Activated CD8-positive, alpha-beta memory T cell treated with anti-CD3 and anti-CD28 coated beads for 48 hours (primary cell): ENCODE results near the gene SMTN.
"Not testable (repeated sequence)": the region's sequence is repeated elsewhere in the genome, so short reads cannot be mapped to it uniquely, and the experiment has no call there.

Experiments used
- DNase-seq, 3 experiments: peaks; one replicate each; pipeline ENCODE4 v3.0.0-alpha.2; 2020; ENCODE audit warnings: low read depth in 2 of 3, low spot score in 2 of 3

The SMTN gene

DNA sequence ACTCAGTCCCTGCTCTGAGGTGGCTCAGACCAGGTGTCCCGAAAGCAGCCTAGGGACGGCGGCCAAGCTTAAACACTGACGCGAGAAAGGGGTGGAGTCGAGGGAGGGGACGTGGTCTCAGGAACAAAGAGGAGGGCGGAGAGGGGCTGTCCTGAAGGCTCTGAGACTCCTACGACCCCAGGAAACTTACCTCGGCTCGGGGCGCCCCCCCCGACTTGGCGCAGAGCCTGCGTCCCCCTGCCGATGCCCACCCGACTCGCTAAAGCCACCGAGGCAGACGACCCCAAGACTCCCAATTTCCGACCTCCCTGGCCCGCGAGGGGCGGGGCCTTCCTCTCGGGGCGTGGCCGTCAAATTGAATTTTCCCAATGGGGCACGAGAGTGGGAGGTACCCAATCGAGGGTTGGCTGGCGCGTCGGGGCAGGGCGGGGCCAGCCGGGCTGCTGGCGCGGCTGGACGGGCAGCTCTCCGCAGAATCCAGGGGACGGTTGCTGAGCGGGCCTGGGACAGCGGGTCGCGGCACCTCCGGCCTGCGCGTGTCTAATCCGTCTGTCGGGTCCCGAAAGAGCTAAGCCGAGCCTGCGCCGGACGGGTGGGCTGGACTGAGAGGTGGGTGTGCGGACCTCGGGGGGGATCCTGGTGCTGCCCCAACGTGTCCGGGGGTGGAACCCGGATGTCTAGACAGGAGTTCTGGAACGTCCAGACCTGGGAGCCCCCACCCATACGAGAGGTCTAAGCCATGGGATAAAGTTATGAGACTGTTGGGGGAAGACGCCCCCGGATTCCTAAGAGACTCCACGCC lies at the start of gene SMTN:
Gene SMTN (plus strand): TSS at position 471 of the 802 bp plus-strand sequence. CDS start 1,941 bp downstream, outside the sequence.
- peak; percentile 66 to 79 (median 77) for DNase-seq

DNA sequence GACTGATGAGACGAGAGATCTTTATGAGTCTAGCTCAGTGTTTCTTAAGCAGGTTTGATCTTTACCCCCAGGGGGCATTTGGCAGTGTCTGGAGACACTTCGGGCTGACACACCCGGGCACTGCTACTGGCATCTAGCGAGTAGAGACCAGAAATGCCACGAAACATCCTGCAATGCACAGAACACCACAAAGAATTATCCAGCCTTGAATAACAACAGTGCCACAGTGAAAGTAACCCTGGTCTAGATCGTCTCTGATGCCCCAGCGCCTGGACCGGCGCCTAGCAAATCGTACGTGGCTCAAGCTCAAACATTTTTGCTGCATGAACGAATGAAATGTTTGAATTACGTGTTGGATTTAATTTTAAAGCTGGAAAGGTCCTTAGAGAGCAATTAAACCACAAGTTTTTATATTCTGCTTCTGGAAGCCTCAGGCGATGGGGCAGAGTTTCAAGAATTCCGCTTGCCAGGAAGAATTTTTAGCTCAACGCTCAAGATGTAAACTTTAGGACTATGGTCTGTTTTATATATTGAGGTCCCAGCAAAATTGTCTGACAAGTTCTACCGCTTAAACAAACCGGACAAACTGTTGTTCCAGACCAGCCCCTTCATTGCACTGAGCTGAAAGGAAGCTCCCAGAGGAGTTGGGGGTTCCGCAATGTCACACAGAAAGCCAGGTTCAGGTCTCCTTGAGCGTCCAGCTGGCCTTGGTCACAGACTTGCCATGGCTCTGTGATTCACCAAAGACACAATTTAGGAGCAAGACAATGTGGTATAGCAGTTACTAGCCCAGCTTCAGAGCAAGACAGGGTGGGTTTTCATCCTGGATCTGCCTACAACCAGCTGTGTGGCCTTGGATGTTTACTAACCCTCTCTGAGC lies 44.2 kb upstream of the SMTN start:
- DNase-seq = no peak

DNA sequence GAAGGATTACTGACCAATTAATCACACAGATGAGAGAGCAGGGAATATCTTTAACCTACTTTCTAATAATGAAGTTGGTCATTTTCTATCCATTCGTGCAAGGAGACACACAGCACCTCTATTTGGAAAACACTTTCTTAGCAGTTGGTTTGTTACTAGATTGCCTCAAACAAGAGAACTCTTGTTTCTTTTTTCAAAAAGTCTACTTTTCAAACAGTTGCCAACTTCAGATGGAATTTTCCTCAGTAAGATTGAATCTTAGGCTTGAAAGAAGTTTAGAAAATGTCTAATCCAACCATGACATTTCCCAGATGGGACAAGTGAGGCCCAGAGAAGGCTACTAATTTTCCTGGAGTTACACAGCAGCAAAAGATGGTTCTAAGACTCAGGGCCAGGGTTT lies 42.4 kb upstream of the SMTN start:
- no peak for DNase-seq

DNA sequence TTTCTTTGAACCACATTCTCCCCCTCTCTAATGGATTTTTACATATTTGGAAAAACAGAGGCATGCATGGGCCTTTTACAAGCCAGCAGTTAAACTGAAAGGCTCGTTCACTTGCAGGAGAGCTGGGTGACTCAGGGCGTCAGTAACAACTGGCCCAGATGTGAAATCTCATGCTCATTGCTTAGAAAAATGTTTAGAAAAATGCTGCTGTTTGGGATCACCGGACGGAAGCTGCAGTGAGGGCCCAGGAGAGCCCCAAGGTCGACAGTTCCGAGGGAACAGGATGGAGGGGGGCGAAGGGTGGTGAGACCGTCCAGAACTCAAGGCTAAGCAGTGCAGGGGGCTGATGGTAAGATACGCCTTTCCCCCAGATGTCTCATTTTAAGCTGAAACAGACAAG lies 41.7 kb upstream of the SMTN start:
- DNase-seq = no peak

DNA sequence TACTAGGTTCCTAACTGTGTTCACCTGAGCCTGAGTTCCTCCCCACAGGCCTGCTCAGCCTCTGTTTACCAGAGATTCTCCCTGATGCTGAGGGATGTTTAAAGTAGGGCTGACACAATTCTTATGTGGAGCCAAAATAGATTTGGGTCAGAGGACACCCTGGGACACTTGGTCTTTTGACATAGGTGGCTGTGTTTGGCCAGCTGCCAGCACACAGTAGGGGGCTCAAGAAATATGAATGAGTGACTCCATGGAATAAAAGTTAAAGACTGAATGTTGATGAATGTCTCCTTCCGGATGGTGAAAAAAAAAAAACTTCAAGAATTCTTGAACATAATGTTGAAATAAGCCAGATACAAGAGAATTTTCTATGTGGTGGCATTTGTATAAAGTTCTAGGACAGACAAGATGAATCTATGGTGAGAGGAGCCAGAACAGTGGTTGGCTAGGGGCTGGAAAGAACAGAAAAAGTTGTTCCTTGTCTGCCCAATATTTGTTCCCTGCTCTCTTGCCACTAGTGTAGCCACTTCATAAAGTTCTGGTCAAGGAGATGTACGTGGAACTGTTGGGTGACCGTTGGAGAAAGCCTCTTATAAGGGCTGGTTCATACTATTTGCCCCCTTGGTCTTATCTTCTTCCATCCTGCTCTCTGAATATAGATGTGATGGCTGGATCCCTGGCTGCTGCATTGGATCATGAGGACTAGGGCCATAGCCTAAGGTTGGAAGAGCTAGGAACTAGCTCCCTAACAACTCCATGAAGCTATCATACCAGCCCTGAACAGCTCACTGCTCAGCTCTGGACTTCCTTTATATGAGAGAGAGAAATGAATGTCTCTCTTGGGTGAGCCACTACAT lies 40.3 kb upstream of the SMTN start:
- DNase-seq = no peak

DNA sequence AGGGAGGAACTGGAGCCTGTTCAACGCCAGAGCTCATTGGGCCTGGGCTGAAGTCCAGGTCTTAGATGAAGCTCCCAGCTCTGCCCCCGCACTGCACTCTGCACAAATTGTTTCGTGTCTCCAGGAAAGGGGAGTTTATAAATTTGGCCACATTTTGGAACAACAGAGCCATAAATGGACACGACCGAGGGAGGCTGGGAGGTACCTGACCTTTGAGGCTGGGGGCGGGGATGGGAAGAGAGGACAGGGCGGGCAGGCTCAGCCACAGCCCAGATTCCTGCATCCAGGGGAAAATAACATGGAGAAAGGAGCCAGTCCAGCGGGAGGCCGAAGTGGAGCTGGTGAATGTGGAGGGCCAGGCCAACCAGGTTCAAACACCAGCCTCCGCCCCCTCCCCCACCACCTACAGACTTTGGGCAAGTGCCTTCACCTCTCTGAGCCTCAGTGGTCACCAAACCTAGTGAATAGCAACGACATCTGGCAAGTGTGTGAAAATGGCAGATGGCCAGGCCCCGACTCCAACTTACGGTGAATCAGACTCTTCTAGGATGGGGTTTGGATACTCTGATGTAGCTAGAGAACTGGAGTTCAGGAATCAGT lies 36.8 kb upstream of the SMTN start:
- DNase-seq = no peak

DNA sequence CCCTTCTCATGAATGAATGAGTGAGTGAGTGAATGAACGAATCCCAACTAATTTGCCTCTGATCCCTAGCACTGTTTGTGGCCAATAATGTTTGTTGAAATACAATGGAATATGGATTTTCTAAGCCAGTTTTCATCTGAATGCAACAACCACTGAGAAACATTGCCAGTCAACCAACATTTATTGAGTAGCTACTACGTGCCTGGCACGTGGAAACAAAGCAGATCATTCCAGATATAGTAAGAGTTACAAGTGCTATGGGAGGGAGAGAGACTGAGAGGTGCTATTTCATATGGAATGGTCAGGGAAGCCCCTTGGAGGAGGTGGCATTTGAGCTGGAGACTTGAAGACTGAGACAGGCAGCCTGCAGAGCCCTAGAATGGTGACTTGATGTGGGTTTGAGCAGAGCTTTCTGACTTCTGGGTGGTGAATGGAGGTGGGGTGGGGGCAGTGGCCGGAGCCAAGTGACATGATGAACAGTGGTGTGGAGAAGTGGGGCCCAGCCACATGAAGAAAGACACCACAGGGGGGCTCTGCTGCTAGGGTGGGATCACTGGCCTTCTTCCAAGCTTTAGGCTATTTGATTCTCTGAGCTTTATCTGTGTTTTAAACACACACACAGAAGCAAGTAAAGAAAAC lies 35.1 kb upstream of the SMTN start:
- no peak for DNase-seq

DNA sequence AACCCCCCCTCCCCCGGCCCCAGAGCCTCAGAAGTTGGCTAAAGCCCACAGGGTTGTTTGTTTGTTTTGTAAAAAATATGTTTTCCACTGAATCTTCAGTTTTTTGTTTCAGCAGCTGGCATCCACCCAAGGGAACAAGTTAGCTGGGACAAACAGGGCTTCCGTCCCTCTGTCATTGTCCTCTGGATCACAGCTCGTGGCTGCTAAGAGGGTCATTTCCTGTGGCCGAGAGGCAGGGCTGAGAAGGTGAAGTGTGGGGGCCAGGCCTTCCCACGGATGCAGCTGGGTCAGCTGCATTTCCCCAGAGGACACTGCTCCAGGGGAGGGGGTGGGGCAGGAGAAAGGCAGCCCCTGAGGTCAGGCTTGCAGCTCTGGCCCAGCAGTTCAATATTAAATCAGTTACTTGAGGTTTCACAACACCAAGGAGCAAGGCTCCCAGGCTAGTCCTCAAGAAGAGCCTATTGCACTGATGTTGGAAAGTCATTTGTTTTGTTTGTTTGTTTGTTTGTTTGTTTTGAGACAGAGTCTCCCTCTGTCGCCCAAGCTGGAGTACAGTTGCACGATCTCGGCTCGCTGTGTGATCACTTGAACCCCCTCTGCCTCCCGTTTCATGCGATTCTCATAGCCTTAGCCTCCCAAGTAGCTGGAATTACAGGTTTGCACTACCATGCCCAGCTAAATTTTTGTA lies 34.4 kb upstream of the SMTN start:
- no peak for DNase-seq

DNA sequence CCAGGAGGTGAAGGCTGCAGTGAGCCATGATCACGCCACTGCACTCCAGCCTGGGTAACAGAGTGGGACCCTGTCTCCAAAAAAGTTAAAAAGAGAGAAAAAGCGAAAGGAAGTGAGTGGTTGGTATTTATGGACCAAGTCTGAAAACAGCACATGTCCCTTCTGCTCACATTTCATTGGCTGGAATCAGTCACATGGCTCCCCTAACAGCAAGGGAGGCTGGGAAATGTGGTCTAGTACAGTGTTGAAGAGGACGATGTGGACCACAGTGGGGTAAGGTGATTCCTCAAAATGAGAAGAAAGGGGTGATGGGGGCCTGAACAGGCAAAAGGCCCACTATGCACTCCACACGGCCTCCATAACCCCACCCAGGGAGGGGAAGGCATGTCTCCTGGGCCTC lies 32.5 kb upstream of the SMTN start:
- DNase-seq = no peak

DNA sequence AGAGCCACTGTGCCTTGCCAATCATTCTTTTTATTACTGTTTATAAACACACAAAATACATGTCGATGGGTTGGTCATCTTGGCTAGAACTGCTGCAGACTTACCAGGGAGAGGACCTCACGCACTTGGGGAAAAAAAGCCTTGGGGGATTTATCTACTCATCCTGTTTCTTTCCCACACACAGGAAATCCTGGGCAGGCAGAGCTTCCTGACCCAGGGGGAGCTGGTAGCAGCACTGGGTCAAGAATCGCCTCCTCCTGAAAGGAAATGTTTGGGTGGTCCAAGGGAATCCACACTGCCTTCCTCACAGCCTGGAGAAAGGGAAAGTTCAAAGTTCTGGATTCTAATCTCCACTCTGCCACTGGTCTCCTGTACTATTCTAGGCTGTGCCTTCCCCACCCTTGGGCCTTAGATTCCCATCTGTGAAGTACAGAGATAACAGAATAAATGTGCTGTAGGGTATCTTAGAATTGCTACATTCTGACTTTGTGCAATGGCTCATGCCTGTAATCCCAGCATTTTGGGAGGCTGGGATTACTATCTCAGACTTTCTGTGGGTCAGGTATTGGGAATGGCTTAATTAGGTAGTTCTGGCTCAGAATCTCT lies 31.2 kb upstream of the SMTN start:
- no peak for DNase-seq

DNA sequence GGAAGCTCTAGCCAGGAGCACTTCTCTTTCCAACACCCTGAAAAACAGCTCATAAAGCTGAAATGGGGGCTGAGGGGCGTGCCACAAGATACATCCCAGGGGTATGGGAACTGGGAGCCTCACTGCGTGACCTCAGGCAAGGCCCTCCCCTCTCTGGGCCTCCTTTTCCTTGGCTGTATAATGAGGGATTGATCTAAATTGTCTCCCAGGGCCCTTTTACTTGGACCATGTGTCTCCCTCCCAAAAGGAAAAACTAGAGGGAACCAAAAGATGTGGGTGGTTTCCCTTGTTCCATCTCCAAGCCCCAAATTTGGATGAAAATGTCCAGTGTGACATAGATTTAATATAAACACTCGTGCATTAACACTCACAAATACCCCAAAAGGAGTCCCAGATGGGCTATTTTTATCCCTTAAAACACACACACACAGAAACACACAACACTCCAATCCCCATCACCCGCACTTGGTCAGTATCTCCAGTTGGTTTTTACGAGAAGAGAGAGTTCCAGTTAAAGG lies 25.9 kb upstream of the SMTN start:
- DNase-seq = no peak

DNA sequence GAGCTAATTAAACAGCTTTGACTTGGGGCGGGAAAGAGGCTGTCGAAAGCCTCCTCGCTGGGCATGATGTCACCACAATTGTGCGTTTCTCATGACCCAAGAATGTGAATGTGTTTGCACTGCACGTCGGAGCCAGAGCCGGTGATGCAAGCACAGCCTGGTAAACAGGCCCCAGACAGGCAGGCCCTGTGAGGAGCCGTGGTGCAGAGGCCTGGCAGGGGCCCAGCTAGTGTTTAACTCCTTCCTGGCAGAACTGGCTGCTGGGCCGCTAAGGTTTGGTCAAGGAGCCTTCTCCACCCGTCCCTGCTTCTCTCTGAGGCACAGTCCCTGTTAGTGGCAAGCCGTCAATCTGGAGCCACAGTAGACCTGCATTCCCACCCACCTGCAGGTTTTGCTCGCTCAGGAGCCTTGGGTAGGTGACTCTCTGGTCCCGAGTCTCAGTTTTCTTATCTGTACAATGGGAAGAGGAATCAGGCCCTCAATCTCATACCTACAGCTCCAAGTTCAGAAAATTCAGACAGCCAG lies 25.4 kb upstream of the SMTN start:
- DNase-seq = no peak

DNA sequence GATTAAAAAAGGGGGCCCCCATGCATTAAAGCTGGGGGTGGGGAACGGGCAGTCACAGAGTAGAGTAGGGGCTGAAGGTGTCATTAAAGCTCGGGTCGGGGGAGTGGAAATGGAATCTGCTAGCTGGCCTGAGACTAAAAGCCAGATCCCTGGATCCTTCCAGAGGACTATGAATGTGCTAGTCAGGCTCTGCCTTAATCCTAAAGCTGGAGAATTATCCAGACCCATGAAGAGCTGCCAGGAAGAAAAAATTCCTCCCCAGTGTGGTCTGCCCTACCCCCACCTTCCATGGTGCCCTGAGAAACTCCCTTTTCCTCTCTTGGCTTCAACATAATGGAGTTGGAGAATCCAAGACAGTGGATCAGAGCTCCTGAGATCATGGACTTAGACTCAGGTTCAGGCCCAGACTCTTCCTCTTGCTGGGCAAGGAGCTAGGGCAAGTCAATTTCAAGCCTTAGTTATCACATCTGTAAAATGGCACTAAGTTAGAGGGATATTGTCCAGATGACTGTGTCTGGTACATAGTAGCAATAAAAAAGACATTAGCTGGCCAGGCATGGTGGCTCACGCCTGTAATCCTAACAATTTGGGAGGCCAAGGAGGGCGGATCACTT lies 24.0 kb upstream of the SMTN start:
- no peak for DNase-seq

DNA sequence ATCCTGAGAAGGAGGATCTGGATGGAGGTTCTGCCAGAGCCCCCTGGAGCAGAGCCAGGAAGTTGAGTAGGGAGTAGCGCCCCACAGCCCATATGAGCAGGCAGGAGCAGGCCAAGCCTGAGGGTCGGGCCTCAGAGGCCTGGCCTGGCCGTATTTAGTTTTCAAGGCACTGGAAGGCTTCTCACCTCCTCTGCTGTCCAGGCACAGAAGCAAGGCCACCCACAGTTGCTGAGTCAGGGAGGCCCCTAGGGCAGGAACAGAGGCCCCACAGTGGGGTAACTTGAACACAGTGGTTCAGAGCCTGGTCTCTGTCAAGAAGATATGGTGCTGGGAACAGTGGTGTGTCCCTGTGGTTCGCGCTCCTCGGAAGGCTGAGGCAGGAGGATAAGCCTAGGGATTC lies 21.5 kb upstream of the SMTN start:
- not testable (repeated sequence) for DNase-seq

DNA sequence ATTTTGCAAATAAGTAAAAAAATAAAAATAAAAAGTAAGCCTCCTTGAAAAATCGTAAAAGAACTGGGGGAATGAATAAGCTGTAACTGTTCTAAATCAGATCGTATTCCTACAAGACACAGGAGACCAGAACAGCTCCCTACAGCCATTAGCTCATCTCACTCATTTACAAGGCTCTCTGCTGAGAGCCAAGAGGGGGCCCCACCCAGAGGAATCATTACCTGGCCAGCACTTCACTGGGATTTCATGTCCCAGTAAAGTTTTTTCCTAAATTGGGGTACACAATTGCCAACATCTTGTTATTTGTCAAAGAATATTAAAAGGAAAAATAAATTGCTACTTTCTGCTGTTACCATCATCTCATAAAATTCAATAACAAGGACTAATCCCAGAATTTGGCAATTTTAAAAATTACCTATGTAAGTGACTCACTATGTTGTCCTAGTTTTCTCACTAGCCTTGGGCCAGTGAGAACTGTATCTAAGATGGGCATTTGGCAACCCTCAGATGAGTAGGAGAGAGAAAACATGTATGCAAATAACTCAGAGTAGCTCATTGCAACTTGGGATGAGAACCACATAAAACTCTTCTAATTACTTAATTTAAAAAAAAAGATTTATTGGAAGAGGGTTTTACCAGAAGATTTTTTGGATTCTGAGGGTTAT lies 18.4 kb upstream of the SMTN start:
- no peak for DNase-seq

DNA sequence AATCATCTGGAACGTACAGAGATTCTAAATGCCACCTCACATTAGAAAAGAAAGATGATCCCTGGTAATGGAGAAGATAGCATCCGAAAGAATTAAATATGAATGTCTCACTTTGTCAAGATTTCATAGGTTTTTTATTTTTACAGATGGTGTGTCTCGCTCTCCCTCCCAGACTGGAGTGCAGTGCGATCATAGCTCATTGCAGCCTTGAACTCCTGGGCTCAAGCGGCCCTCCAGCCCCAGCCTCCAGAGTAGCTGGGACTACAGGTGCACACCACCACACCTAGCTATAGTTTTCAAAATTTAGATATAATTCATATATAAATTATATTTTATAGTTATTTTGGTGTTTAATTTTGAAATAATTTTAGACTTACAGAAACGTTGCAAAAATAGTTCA lies 16.7 kb upstream of the SMTN start:
- DNase-seq = no peak

DNA sequence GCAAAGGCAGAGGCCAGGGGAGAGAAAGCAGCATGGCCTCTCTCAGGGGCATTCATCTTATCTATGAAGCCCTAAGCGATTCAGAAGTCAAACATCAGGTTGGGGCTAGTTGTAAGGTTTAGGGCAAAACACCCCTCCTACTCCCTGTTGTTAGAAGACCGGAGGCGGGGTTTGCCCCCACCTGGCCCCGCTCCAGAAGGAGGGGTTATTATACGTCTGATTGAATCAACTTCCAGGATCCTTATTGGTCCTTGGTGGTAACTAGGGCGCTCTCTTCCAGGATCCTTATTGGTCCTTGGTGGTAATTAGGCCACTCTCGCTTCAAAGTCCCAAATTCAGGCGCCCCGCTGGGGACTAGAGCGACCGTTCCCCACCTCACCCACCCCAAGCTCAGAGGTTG lies 12.1 kb upstream of the SMTN start:
- no peak for DNase-seq

DNA sequence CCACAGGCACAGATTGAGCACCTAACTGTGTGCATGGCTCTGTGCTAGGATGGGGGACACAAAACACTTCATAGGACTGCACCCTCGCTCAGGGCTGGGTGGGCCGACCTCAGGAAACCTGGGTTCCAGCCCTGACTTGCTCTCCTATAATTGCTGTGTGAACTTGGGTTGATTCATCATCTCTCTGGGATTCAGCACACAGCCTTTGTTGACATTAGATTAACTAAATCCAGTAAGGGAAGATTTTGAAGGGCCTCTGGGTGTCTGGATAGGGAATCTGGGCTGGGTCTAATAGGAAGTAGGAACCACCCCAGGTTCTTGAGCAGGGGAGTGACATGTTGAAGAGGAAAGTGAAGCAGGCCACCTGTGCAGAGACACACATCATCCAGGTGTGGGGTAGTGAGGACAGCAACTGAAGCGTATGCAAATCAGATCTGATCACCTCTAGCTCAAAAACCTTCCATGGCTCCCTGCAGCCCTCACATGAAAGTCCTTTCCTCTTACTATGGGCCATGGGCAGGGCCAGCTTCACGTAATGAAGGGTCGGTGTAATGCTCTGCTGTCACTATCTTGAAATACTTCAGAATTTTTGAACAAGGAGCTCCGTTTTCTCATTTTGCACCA lies 11.3 kb upstream of the SMTN start:
- DNase-seq = not testable (repeated sequence)
